Stimulated activated CD4-positive, alpha-beta T cell treated with anti-CD3 and anti-CD28 coated beads, Interleukin-1b, Interleukin-23, amount 100 ng/mL, for 24 hours (primary cell): ENCODE data around the gene PLD3.

Experiments
- DNase-seq, 4 experiments: peaks; one replicate each; pipeline ENCODE4 v3.0.0-alpha.2; 2020; ENCODE audit warnings: low read depth in 4 of 4, low spot score in 1 of 4

Gene PLD3

GRCh38 chr19:40348125-40348913 is at the start of gene PLD3, which contains the start of gene C19orf47:
PLD3 (plus strand) TSS chr19:40348695; CDS start chr19:40366484, 17,789 bp downstream.
C19orf47 (minus strand) TSS chr19:40348397; CDS start chr19:40341857, 6,540 bp downstream.
- DNase-seq = peak; percentile 90 to 99 (median 96)

GRCh38 chr19:40300668-40301067 is 47.8 kb upstream of the PLD3 start:
- no peak for DNase-seq

- no peak for DNase-seq
Observed at GRCh38 chr19:40302224-40303011, 46.1 kb upstream of the PLD3 start.

- DNase-seq = no peak
Observed at GRCh38 chr19:40303765-40304164, 44.7 kb upstream of the PLD3 start.

- no peak for DNase-seq
Observed at GRCh38 chr19:40304306-40304705, 44.2 kb upstream of the PLD3 start.

- DNase-seq = peak; percentile 47 to 60 (median 56)
Observed at GRCh38 chr19:40305403-40305802, 43.1 kb upstream of the PLD3 start.

GRCh38 chr19:40309666-40310065 is 38.8 kb upstream of the PLD3 start:
- no peak for DNase-seq

- DNase-seq = no peak
Observed at GRCh38 chr19:40312533-40312932, 36.0 kb upstream of the PLD3 start.

GRCh38 chr19:40313229-40313983 is 35.1 kb upstream of the PLD3 start:
- no peak for DNase-seq

- DNase-seq = no peak
Observed at GRCh38 chr19:40314656-40315055, 33.8 kb upstream of the PLD3 start.

GRCh38 chr19:40315812-40316470 is 32.6 kb upstream of the PLD3 start:
- no peak for DNase-seq

- no peak for DNase-seq
Observed at GRCh38 chr19:40317338-40317737, 31.2 kb upstream of the PLD3 start.

- no peak for DNase-seq
Observed at GRCh38 chr19:40320558-40320935, 27.9 kb upstream of the PLD3 start.

- no peak for DNase-seq
Observed at GRCh38 chr19:40321076-40321475, 27.4 kb upstream of the PLD3 start.

- DNase-seq = no peak
Observed at GRCh38 chr19:40321566-40322270, 26.8 kb upstream of the PLD3 start.

- DNase-seq = no peak
Observed at GRCh38 chr19:40322271-40322610, 26.3 kb upstream of the PLD3 start.

- no peak for DNase-seq
Observed at GRCh38 chr19:40322951-40323615, 25.4 kb upstream of the PLD3 start.

- no peak for DNase-seq
Observed at GRCh38 chr19:40323705-40324104, 24.8 kb upstream of the PLD3 start.

- no peak for DNase-seq
Observed at GRCh38 chr19:40326201-40326600, 22.3 kb upstream of the PLD3 start.

- no peak for DNase-seq
Observed at GRCh38 chr19:40331052-40331451, 17.4 kb upstream of the PLD3 start.
